NCI-H82 (cell line): ENCODE measurements around the gene SNX33.
A peak's percentile ranks its signal among the peaks of the same experiment; 100 is the strongest.
"Not testable (repeated sequence)": the region's sequence is repeated elsewhere in the genome, so short reads cannot be mapped to it uniquely, and the experiment has no call there.

Experiments
- DNase-seq: peaks from one replicate; lab custom pipeline; 2025; lab: John Stamatoyannopoulos, UW

The SNX33 gene, protein sequence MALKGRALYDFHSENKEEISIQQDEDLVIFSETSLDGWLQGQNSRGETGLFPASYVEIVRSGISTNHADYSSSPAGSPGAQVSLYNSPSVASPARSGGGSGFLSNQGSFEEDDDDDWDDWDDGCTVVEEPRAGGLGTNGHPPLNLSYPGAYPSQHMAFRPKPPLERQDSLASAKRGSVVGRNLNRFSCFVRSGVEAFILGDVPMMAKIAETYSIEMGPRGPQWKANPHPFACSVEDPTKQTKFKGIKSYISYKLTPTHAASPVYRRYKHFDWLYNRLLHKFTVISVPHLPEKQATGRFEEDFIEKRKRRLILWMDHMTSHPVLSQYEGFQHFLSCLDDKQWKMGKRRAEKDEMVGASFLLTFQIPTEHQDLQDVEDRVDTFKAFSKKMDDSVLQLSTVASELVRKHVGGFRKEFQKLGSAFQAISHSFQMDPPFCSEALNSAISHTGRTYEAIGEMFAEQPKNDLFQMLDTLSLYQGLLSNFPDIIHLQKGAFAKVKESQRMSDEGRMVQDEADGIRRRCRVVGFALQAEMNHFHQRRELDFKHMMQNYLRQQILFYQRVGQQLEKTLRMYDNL

DNA sequence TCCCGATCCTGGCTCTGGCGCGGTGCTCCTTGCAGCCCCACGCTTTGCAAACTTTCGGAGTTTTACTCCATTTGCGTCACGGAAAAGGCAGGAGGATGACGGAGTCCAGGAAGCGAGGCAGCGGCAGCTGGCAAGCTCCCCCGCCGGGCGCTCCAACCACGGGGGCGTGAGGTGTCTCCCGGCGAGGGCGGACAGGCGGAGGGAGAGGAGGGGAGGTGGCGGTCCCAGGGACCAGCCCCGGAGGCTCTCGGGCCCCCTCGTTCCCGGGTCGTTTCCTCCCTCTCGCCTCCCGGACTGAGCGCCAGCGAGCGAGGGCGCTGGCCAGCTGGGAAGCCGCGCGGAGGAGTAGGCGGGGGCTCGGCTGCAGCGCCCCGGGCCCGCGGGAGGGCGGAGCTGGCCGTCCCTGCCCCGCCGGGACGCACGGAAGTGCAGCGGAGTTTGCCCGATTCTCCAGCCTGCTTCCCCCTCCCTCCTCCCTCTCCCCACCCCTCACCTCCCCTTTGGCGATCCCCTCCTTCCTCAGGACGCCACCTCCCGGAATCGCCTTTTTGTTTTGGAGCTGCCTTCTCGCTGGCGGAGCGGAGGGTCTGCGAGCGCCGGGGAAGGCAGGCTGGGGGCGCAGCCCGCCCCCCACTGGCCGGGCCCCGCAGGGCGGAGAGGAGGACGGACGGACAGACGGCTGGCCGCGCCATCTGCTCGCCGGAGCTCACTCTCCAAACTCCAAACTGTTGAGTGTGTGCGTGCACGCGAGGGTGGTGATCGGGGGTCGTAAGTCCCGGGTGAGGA is at the start of gene SNX33:
SNX33 (plus strand) TSS at position 543 of the 786 bp plus-strand sequence. CDS start 1,191 bp downstream, outside the sequence.
- peak; percentile 85 for DNase-seq

DNA sequence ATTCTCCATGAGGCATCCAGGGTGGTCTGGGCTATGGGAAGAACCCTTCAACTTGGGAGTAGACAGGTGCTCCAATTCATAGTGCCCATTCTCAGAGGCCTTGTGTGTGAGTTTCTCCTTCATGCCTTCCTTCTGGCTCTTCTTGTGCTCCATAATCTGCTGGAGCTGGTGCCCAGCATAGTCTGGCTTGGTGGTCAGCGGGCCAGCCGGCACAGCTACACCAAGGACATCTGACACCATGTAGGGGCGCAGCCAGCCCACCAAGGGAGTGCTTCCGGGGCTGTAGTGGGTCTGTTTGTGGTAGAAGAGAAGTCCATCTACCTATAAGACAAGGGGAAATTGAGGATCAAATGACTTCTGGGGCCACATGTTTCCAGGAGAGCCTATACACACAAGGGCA is 49.4 kb upstream of the SNX33 start:
- no peak for DNase-seq

DNA sequence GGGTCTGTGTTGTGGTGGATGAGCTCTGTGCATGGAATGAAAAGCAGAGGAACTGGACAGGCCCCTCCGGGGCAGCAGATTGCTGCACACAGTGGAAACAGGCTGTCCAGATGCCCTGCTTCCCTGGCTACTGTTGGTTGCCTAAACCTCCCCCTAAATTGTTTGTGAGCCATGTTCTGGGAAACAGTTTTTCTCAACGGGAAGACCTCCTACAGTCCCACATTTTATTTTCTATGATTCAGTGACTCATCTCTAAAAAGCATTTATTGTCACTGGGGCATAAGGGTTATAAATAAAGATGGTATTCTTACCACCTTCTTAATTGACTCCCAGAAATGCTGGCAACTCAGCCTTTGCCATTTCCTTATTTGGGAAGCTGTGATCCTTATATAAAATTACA is 48.3 kb upstream of the SNX33 start:
- DNase-seq: no peak

DNA sequence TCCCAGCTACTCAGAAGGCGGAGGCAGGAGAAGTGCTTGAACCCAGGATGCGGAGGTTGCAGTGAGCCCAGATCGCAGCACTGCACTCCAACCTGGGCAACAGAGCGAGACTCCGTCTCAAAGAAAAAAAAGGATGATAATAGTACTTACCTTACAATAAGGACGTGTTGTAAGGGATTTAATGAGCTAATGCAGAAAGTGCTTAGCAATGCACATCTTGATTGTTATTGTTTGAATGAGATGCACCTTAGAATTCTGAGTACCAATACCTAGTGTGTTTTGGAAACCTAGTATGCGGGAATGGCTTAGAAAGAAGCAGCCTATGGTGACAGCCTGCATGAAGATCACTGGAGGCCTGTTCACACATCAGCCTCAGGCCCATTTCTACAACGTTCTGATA is 41.7 kb upstream of the SNX33 start:
- no peak for DNase-seq

DNA sequence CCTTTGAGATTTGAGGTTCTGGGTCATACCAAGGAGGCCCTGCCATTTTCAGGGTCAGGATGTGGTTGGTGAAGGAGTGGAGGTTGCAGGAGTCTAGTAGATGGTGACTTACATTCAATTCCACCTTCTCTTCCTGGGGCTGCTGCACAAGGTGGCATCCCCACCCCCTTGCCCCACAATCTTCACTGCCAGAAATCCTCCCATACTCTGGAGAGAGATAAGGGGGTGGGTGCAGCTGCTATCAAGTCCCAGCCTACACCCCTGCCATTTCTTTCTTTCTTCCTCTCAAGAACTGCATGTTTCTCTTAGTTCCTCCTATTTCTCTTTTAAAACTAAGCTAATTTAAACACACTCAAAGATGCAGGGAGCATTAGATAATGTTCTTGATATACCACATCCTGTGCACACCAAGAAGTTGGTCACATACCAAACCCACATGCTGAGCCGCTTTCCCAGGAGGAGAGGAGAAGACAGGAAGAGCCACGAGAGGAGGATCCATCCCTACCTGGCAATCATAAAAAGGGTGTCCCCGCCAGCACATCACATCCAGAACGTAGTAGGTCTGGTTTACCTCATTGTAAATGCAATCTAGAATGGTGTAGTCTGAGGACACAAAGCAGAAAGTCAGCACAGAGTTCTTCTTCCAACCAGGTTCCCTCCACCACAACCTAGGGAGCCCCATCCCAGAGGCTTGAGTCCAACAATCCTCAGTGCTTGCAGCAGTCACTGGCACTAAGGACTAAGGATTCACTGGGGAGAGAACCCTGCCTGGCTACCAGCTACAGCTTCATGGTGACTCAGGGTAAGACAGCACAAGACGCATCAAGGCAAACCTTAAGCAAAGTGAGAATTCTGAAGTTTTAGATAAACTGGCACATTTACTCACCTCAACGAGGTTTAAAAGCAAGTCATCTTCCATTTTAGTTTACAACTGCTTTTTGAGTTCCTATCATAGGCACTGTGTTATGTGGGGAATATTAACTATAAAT is 40.7 kb upstream of the SNX33 start:
- DNase-seq: no peak

DNA sequence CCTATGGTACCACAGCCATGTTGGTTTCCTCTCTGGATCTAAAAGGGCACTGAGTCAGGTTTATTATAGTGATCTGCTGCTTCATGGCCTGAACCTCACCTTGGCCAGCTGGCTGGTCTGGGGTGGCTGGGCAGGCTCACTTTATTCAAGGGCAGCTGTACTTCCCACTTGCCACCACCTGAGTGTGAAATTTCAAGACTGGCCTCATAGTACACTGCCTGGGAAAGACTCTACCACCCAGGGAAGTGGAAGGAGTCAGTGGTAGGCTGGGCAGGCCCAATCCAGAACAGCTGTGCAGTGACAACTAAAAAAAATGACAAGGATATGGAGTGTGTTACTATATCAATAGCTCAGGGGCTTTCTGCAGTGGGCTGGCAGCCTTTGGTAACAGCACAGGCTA is 30.9 kb upstream of the SNX33 start:
- no peak for DNase-seq

DNA sequence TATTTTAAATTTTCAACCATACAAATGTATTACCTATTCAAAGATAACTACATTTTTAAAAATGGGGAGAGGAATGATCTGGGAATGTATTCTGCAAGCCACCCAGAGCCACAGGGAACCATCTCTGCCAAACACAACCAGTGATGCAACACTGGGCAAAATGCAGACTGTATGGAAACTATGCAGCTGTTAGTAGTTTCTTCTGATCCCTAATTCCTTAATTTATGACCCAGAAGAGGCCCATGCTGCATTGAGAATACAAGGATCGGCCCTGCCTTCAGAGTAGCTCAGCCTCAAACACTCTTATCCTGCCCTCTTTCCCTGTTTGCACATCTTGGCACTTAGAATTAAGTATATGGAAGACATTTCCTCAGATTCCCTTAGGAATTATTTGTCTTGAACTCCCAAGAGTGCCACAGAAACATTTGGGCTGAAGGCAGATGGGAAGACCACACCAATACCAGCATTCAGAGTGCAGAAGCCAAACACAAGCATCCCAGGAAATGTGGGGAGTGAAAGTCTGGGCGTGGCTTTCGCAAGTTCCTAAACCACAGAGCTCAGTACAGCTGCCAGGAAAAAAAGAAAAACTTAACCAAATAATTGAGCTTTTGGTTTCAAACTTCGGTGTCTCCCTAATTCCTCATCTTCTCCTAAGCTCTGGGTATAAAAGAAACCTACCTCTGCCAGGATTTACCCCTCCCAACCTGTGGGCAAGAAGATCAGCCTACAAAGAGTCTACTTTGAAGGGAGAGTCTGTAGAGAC is 27.5 kb upstream of the SNX33 start:
- no peak for DNase-seq

DNA sequence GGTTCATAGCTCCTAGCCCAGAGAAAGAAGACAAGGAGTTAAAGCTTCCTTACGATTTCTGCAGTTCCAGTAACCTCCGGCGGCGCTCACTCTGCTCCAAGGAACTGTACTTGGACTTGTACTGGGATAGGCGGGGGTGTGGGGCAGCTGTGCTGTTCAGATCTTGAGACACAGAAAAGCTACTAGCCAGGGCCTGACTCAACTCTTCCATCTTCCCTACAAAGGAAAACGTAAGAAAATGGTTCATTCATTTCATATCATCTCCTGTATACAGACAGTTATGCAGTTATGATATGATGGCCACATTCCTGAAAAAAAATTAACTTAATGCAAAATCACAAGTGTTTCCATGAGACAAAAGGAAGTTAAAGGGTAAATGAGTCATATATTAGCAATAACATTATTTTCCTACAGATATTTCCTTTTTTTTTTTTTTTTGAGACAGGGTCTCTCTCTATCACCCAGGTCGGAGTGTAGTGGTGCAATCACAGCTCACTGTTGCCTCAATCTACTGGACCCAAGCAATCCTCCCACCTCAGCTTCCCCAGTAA is 26.8 kb upstream of the SNX33 start:
- DNase-seq: no peak

DNA sequence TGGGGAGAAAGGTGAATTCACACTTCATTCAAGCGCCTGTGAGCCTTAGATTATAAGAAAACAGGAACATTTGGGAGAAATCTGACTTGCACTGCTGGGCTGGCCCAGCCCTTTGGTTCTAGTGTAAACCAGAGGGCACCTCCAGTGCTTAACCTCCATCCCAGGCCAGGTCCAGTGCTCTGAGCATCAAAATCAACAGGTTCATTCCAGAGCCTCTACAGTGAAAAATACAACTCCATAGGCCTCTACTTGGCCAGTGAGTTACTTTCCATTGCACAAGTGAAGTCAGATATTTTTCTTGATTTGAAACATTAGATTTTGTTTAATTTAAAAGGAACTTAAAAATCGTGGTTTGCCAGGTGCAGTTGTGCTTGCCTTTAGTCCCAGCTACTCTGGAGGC is 25.2 kb upstream of the SNX33 start:
- no peak for DNase-seq

DNA sequence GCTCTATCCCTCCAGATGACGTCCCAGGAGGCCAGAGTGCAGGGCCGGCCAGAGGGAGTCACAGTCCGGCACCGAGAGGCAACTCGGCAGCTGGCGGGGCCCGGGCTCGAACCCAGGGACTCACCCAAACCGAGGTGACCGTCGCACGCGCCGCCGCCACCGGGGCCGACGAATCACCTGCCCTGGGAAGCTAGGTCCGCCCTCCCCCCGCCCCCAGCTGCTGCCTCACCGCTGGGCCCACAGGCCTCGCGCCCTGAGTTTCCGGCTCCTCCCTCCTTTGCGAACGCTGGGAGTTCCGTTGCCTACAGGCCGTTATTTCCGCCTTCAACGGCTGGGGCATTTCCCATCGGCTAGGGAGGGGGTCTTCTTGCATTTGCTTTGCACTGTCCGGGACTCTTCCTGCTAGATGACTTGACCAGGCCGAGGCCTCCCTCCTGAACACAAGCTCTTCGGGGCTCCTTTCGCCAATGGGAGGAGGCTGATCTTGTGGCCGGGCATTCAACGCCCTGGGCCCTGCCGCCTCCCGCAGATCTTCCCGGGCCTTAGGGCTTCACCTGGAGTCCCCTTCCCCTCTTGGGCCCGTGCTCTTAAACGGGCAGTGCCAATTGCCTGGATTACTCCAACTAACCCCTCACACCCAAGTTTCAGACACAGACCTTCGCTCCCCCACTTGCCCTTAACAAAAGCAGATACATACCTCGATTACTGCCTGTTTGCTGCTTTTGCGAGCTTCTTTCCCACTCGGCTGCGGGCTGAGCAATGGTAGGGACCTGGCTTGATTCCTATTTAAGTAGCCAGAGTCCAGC is 22.0 kb upstream of the SNX33 start, which contains the start of gene SNUPN:
SNUPN (minus strand) TSS at position 184 of the 806 bp plus-strand sequence. CDS start 4,674 bp downstream, outside the sequence.
- DNase-seq: peak; percentile 97

DNA sequence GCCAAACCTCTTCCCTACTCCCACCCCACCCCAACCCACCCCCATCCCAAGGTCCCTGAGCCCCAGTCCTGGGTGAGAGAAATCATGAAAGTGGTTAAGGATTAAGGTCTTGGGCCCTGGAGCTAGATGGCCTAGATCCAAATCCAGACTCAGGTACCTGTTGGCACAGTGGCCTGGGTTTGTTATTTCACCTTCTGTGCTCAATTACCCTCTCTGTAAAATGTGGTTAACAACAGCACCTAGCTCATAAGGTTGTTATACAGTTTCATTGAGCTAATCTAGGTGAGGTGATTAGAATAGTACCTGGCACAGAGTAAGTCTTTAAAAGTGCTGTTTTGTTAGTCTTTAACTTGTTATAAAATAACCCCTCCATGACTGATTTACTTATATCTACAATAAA is 15.8 kb upstream of the SNX33 start:
- DNase-seq: no peak

DNA sequence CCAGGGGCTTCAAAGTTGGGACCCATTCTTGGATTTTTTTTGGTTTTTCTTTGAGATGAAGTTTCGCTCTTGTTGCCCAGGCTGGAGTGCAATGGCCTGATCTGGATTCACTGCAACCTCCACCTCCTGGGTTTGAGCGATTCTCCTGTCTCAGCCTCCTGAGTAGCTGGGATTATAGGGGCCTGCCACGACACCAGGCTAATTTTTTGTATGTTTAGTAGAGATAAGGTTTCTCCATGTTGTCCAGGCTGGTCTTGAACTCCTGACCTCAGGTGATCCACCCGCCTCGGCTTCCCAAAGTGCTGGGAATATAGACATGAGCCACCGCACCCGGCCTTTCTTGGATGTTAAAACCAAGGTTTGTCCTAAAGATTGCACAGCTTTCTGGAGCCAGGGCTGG is 13.8 kb upstream of the SNX33 start:
- not testable (repeated sequence) for DNase-seq

DNA sequence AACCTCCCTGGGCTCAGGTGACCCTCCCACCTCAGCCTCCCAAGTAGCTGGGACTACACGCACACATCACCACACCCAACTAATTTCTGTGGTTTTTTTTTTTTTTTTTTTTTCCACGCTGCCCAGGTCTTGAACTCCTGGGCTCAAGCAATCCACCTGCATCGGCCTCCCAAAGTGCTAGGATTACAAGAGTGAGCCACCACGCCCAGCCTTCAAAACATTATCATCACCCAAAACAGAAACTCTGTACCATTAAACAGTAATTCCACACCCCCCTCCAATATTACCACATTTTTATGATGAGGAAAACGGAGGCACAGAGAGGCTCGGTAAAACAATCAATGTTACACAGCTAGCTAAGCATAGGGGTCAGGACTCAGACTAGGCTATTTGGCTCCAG is 11.7 kb upstream of the SNX33 start:
- DNase-seq: no peak

DNA sequence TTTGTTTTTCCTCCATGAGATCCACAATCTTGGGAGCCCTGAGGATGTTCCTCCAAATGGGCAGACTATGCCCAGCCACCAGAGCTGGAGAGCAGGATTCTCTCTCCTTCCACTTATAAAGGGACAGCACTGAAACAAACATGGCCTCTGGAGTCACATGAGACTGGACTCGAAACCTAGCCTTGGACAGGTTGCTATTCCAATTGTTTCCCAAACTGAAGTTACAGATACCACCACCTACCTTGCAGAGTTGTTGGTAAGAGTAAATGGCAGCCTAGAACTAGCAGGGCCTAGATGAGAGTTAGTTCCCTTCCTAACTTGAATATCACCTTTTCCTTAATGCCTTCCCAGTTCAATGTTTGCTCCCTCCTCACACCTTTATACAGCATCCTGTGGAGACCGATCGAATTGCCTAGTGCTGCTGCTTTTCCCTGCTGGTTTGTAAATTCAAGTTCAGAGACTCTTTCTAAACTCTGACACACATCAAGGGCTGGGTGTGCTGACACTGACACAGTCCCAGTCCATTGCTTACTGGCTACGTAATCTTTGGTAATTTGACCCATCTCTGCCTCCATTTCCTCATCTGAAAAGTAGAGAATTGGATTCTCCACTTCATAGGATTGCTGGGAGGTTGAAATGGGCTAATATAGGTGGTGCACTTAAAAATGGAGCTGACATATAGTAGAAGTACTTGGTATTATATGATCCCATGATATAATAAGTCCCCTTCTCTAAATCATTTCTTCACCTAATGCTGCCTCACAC is 10.3 kb upstream of the SNX33 start:
- DNase-seq: no peak

DNA sequence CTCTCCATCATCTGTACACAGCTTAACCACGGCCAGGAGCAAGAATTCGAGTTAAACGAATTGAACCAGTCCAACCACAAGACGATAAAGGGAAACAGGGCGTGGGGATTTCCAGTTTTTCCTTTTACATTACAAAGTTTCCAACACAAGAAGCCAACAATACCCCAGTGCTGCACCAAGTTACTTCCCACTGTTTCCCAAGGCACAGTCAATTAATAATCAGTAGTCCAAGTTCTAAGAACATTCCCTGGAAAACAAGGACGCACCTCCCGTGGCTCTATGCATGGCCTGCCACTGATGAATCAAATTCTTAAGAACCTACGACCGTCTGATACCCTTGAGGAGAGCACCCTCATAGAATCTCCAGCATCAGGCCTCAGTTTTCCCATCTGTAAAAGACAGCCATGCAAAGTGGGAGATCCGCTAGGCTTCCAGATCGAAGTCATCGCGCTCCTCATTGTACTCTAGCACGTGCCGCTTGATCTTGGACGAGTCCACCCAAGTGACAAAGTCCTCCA is 8.5 kb upstream of the SNX33 start:
- DNase-seq: no peak

DNA sequence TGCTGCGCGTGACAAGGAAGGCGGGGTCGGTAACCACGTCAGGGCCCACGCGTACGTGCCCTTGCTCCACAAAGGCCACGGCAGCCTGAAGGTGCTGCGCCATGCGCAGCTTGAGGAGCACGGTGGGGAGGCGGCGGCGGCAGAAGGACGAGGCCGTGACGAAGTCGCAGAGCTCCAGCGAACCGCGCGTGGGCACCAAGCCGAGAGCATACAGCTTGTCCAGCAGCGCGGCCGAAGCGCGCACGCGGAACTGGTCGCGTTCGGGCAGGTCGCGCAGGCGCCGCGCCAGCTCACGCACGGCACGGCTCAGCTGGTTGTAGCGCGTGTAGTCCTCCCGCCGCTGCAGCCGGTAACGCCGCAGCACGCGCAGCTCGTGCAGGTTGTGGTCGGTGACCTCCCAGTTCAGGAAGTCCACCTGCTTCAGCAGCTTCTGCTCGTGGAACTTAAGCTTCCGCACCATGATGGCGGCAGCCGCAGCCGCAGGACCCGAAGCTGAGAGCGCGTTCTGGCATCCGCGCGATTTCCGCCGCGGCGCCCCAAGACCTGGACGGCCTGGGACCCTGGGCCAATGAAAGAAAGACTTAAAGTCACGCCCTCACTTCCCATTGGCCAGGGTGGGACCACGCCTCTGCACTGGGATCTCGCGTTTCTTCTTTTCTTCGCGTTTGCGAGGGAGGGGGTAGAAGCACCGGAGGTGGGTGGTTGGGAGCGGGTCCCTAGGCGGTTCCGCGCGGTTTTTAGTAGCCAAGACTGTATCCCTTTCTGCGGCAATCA is 7.8 kb upstream of the SNX33 start, which contains the start of gene IMP3:
IMP3 (minus strand) TSS at position 516 of the 774 bp plus-strand sequence; CDS start at position 460, 56 bp downstream.
- peak; percentile 99 for DNase-seq

DNA sequence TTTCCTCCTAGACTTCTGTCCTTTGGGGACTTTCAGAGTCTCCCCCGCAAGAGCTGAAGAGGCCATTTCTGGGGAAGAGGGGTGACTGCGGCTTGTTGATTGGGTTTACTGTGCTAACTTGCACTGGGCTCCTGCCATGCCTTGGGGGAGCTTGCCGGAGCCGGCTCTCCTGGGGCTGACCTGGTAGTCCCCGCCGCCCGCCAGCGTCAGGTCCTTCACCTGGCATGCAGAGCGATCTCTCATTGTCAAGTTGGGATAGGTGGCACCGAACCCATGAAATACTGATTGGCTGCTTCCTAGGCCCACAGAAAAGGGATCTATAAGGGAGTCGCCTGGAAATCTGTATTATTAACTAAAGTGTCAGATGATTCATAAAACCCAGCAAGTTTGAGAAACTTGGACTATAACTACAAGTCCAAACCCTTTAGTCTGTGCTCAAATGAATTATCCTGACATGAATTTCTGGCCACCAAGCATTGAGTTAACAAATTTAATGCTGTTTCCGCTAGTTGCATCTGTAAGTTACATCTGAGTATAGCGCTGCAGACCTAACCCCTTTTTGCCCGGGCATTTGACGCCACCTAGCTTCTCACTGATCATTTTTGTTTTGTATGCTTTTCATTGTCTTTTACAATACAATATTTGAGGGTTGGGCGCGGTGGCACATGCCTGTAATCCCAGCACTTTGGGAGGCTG is 7.1 kb upstream of the SNX33 start:
- peak; percentile 85 for DNase-seq
